ENCODE data around the gene ZC3H13. TPM values are rescaled to one million over a fixed set of nuclear protein-coding genes. Genes with fewer than 3 reads are reported as not detected.

ZC3H13 gene
- total RNA-seq, 1 donor from 2014 or later: 44.3 TPM

GRCh38 chr13:46079770-46080169, 27.2 kb upstream of the ZC3H13 start:
- DNase-seq (ENCODE audit: extremely low spot score, unreplicated experiment): no peak
- no peaks in the 10 kb centered on the region for H3K36me3 Mint-ChIP-seq (ENCODE audit: unreplicated experiment)
- peaks cover 45% of the 10 kb centered on the region for H3K27me3 Mint-ChIP-seq (ENCODE audit: unreplicated experiment)
- H3K4me3 Mint-ChIP-seq (ENCODE audit: unreplicated experiment): no peak overlapping the region
- no peaks in the 10 kb centered on the region for H3K9me3 Mint-ChIP-seq (ENCODE audit: unreplicated experiment)
- H3K27ac Mint-ChIP-seq (ENCODE audit: unreplicated experiment): no peak overlapping the region
- no peaks in the 10 kb centered on the region for H3K4me1 Mint-ChIP-seq (ENCODE audit: unreplicated experiment)
- no peak for TF ChIP-seq CTCF (IDR thresholded peaks at IDR 0.05)

- H3K27ac Mint-ChIP-seq (ENCODE audit: unreplicated experiment): no peak overlapping the region
- H3K36me3 Mint-ChIP-seq (ENCODE audit: unreplicated experiment): no peaks in the 10 kb centered on the region
- no peak for DNase-seq (ENCODE audit: extremely low spot score, unreplicated experiment)
Observed at GRCh38 chr13:46077265-46077664, 24.7 kb upstream of the ZC3H13 start.

GRCh38 chr13:46076827-46077226, 24.3 kb upstream of the ZC3H13 start:
- no peaks in the 10 kb centered on the region for H3K9me3 Mint-ChIP-seq (ENCODE audit: unreplicated experiment)
- DNase-seq (ENCODE audit: extremely low spot score, unreplicated experiment): no peak
- no peak for TF ChIP-seq CTCF (IDR thresholded peaks at IDR 0.05)
- no peak overlapping the region for H3K4me3 Mint-ChIP-seq (ENCODE audit: unreplicated experiment)
- H3K27ac Mint-ChIP-seq (ENCODE audit: unreplicated experiment): no peak overlapping the region
- H3K36me3 Mint-ChIP-seq (ENCODE audit: unreplicated experiment): no peaks in the 10 kb centered on the region
- peaks cover 39% of the 10 kb centered on the region for H3K27me3 Mint-ChIP-seq (ENCODE audit: unreplicated experiment)
- H3K4me1 Mint-ChIP-seq (ENCODE audit: unreplicated experiment): no peaks in the 10 kb centered on the region

More at GRCh38 chr13:46077265-46077664, 24.7 kb upstream of the ZC3H13 start:
- no peaks in the 10 kb centered on the region for H3K4me1 Mint-ChIP-seq (ENCODE audit: unreplicated experiment)
- peaks cover 42% of the 10 kb centered on the region for H3K27me3 Mint-ChIP-seq (ENCODE audit: unreplicated experiment)
- TF ChIP-seq CTCF (IDR thresholded peaks at IDR 0.05): no peak
- H3K4me3 Mint-ChIP-seq (ENCODE audit: unreplicated experiment): no peak overlapping the region
- no peaks in the 10 kb centered on the region for H3K9me3 Mint-ChIP-seq (ENCODE audit: unreplicated experiment)

- no peak overlapping the region for H3K27ac Mint-ChIP-seq (ENCODE audit: unreplicated experiment)
Observed at GRCh38 chr13:46075811-46076210, 23.3 kb upstream of the ZC3H13 start.

GRCh38 chr13:46071590-46072249, 19.2 kb upstream of the ZC3H13 start:
- Mint-ChIP-seq H3K9me3 (ENCODE audit: unreplicated experiment) (no peaks in the 10 kb centered on the region), H3K27me3 (ENCODE audit: unreplicated experiment) (peaks cover 21% of the 10 kb centered on the region), H3K4me1 (ENCODE audit: unreplicated experiment) (no peaks in the 10 kb centered on the region), H3K27ac (ENCODE audit: unreplicated experiment) (no peak overlapping the region), H3K4me3 (ENCODE audit: unreplicated experiment) (no peak overlapping the region), H3K36me3 (ENCODE audit: unreplicated experiment) (no peaks in the 10 kb centered on the region)
- DNase-seq (ENCODE audit: extremely low spot score, unreplicated experiment): no peak
- TF ChIP-seq CTCF (IDR thresholded peaks at IDR 0.05): no peak

More at GRCh38 chr13:46075811-46076210, 23.3 kb upstream of the ZC3H13 start:
- H3K9me3 Mint-ChIP-seq (ENCODE audit: unreplicated experiment): no peaks in the 10 kb centered on the region
- TF ChIP-seq CTCF (IDR thresholded peaks at IDR 0.05): no peak
- DNase-seq (ENCODE audit: extremely low spot score, unreplicated experiment): no peak
- H3K4me3 Mint-ChIP-seq (ENCODE audit: unreplicated experiment): no peak overlapping the region
- no peaks in the 10 kb centered on the region for H3K36me3 Mint-ChIP-seq (ENCODE audit: unreplicated experiment)
- H3K4me1 Mint-ChIP-seq (ENCODE audit: unreplicated experiment): no peaks in the 10 kb centered on the region
- H3K27me3 Mint-ChIP-seq (ENCODE audit: unreplicated experiment): peaks cover 39% of the 10 kb centered on the region
